Measurements from ENCODE around the gene MPHOSPH10. TPM values are rescaled to one million over a fixed set of nuclear protein-coding genes. Genes with fewer than 3 reads are reported as not detected.
A peak's percentile ranks its signal among the peaks of the same experiment; 100 is the strongest.
"Not testable (repeated sequence)": the region's sequence is repeated elsewhere in the genome, so short reads cannot be mapped to it uniquely, and the experiment has no call there.

The MPHOSPH10 gene, protein sequence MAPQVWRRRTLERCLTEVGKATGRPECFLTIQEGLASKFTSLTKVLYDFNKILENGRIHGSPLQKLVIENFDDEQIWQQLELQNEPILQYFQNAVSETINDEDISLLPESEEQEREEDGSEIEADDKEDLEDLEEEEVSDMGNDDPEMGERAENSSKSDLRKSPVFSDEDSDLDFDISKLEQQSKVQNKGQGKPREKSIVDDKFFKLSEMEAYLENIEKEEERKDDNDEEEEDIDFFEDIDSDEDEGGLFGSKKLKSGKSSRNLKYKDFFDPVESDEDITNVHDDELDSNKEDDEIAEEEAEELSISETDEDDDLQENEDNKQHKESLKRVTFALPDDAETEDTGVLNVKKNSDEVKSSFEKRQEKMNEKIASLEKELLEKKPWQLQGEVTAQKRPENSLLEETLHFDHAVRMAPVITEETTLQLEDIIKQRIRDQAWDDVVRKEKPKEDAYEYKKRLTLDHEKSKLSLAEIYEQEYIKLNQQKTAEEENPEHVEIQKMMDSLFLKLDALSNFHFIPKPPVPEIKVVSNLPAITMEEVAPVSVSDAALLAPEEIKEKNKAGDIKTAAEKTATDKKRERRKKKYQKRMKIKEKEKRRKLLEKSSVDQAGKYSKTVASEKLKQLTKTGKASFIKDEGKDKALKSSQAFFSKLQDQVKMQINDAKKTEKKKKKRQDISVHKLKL
- 10 to 100 TPM; 11.7 to 35.6 (median 25.8) TPM for total RNA-seq

DNA sequence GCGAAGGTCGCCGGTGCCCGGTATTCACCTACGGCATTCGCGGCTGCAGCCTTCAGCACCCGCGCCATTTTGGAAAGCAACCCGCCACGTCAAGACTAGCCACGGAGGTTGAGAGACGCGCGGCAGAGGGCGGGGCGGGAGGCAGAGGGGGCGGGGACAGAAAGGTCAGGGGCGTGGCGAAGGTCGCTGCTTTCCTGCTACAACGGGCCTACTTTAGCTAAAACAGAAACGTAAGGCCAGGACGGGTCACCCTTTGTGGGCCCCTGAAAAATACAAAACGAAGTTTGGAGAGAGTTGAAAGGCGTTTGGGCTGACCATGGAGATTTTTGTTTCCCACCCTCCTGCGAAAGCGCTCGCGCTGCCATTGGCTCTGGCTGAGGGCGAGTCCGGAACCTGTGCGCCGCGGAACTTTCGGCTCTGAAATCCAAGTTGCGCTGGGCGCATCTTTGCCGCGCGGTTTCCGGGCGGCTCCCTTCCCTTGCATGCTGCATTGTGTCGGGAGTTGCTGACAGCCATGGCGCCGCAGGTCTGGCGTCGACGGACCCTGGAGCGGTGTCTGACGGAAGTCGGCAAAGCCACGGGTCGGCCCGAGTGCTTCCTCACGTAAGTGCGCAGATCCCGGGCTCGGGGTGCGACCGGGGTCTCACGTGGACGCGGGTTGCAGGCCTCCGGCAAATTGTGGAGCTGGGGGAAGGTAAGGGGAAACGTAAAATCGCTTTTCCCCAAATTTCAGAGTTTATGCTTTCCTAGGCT lies at the start of gene MPHOSPH10, which contains the start of gene MCEE:
Gene MPHOSPH10, plus strand, starts transcription at position 483 of the 753 bp plus-strand sequence. Its CDS starts 32 bp downstream, at position 515.
Gene MCEE, minus strand, starts transcription at position 78 of the 753 bp plus-strand sequence. Its CDS starts 10 bp downstream, at position 68.
- WGBS, 2 donors = 0 to 1% methylated on average over 20 to 60 of the region's 67 CpGs
- no peaks in the 10 kb centered on the region for H3K9me3 ChIP-seq
- H3K4me3 ChIP-seq = peak within 1 kb of the TSS; percentile 71 to 97 (median 86)
- peak within 1 kb of the TSS; percentile 88 to 97 (median 90) for H3K27ac ChIP-seq
- peaks cover 25 to 40% (median 31%) of the 10 kb centered on the region in 4 donors for H3K4me1 ChIP-seq
- peaks cover 8 to 23% (median 10%) of the 10 kb centered on the region in 4 donors for H3K36me3 ChIP-seq
- no peaks in the 10 kb centered on the region for H3K27me3 ChIP-seq
- peak; percentile 99 for ATAC-seq (ENCODE audit: low FRiP score in 2 of 2)
- DNase-seq = peak; percentile 92 to 95
- TF ChIP-seq POLR2AphosphoS5 (IDR thresholded peaks at IDR 0.05) (peak; percentile 27 to 48), EP300 (IDR thresholded peaks at IDR 0.05) (peak in 1 of 4 donors; percentile 23), POLR2A (IDR thresholded peaks at IDR 0.05) (peak in 3 of 4 donors; percentile 27 to 69 (median 54))
- TF ChIP-seq, protein P1, sequence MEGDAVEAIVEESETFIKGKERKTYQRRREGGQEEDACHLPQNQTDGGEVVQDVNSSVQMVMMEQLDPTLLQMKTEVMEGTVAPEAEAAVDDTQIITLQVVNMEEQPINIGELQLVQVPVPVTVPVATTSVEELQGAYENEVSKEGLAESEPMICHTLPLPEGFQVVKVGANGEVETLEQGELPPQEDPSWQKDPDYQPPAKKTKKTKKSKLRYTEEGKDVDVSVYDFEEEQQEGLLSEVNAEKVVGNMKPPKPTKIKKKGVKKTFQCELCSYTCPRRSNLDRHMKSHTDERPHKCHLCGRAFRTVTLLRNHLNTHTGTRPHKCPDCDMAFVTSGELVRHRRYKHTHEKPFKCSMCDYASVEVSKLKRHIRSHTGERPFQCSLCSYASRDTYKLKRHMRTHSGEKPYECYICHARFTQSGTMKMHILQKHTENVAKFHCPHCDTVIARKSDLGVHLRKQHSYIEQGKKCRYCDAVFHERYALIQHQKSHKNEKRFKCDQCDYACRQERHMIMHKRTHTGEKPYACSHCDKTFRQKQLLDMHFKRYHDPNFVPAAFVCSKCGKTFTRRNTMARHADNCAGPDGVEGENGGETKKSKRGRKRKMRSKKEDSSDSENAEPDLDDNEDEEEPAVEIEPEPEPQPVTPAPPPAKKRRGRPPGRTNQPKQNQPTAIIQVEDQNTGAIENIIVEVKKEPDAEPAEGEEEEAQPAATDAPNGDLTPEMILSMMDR (IDR thresholded peaks at IDR 0.05) = peak in 1 of 6 experiments; percentile 1

DNA sequence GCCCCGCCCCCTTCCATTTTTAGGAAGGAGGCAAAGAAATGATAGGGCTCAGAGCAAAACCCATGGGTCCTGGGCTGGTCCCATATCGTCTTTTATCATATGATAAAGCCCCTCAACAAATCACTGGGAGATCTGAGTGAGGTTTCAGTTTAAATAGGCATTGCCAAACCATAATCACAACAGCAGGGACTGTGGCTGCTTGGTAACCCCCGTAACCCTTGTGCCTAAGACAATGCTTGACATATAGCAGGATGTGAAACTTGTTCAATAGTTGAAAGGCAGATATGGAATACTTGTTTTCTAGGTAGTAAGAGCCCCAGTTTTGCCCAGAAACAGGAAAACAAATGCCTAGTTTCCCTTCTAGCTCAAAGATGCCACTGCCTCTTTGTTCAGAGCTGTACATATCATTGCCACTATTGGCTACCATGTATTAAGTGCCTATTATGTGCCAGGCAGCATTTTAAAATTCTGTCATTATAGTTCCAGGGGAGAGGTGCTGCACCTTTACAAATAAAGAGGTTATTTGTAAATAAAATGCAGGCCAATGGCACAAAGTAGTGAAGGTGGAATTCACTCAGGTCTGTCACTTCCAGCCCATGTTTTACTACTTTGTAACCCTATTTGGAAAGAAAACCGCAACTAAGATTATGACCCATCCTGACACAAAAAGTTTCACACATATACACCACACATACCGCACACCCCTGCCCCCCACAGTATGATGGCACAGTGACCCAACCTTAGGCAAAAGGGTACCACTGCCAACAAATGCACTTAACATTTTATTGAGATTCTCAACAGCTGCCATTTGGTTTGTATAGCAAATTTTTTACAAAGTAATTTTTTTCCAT lies 47.8 kb upstream of the MPHOSPH10 start:
- no peaks in the 10 kb centered on the region for H3K9me3 ChIP-seq
- DNase-seq = no peak
- WGBS, 2 donors = 80 to 81% methylated on average over 5 of the region's 5 CpGs
- peaks cover 4 to 25% (median 13%) of the 10 kb centered on the region in 4 donors for H3K36me3 ChIP-seq
- H3K4me1 ChIP-seq = no peaks in the 10 kb centered on the region
- no peaks in the 10 kb centered on the region for H3K27me3 ChIP-seq
- no peak overlapping the region for H3K4me3 ChIP-seq
- TF ChIP-seq EP300 (IDR thresholded peaks at IDR 0.05) = no peak
- TF ChIP-seq POLR2A (IDR thresholded peaks at IDR 0.05) = no peak
- no peak for TF ChIP-seq POLR2AphosphoS5 (IDR thresholded peaks at IDR 0.05)
- TF ChIP-seq, protein P1 (IDR thresholded peaks at IDR 0.05) = no peak
- ATAC-seq (ENCODE audit: low FRiP score in 2 of 2) = no peak
- H3K27ac ChIP-seq = no peak overlapping the region

DNA sequence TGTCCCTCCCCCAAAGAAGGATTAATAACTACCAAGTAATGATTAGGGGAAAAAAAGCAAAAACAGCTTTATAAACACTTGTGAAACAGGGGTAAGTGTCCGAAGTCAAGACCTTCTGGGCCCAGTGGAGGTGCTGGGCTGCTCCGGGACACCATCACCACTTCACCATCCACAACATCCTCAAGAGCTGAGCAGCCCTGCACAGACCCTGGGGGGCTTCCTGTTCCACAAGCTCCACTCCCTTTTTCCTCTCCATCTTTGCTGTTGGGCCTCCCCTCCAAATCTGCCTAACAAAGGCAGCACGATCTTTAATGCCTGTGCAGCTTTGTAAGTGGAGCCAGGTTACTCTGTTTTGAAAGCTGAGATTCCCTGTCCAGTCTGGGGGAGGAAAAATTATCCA lies 47.1 kb upstream of the MPHOSPH10 start:
- not testable (repeated sequence) for H3K27me3 ChIP-seq, H3K4me1 ChIP-seq

DNA sequence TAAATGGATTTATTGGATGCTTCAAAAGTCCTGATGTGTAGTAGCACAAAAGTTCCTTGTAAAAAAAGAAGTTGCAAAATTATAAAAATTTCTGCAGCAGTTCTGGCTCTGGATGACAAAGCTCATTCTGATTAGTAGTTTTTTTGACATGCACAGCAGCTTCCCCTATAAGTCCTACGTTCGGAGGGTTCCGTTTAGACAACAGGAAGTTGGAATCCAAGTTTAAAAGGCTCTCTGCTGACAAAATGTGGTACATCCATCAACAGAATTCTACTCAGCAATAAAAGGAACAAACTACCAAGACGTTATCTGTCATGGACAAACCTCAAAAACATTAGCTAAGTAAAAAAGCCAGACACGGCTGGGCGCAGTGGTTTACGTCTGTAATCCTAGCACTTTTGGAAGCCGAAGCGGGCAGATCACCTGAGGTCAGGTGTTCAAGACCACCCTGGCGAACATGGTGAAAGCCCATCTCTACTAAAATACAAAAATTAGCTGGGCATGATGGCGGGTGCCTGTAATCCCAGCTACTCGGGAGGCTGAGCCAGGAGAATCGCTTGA lies 46.6 kb upstream of the MPHOSPH10 start:
- WGBS, 2 donors = 63 to 73% methylated on average over 10 of the region's 13 CpGs
- peak in 1 of 2 donors; percentile 67 for ATAC-seq (ENCODE audit: low FRiP score in 2 of 2)

More for the DNA sequence above, 47.1 kb upstream of the MPHOSPH10 start:
- WGBS, 2 donors = no CpG with 5 or more reads among the region's 3 CpGs
- ATAC-seq (ENCODE audit: low FRiP score in 2 of 2); H3K9me3 ChIP-seq; H3K4me3 ChIP-seq; DNase-seq; H3K27ac ChIP-seq: not testable (repeated sequence)
- peaks cover 0 to 19% (median 8%) of the 10 kb centered on the region in 4 donors for H3K36me3 ChIP-seq

DNA sequence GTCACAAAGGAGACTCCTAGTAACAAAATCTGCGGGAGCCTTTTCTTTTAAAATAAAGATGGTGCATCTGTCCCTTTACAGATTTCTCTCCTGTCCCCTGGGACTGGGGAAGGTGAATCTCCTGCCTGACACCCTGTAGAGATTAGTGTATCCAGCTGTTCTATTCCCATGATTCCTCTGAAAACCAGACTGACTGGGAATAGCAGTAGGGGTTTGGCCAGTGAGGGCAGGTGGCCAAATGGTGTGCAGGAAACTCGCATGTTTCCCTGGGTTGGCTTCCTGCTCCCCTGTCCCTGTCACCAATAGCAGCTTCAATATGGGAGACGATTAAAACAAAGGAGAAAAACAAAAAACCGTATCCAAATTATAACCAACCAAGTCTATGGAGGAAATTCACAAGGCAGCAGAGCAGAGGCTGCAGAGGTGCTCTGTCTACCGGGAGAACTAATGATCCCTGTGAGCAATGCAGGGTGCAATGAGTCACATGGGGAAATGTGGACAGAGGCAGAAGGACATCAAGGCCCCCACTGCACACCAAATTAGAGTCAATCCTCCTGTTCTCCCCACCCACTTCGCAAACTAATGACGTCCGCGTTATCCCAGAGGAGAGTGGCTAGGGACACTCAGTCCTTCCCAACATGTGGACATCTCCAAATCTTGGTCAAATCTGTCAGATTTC lies 45.0 kb upstream of the MPHOSPH10 start:
- not testable (repeated sequence) for H3K27me3 ChIP-seq; H3K4me3 ChIP-seq; H3K4me1 ChIP-seq; ATAC-seq (ENCODE audit: low FRiP score in 2 of 2); DNase-seq; H3K27ac ChIP-seq; H3K36me3 ChIP-seq; H3K9me3 ChIP-seq
- 62 to 67% methylated on average over 9 of the region's 9 CpGs for WGBS, 2 donors

More for the DNA sequence above, 46.6 kb upstream of the MPHOSPH10 start:
- H3K27ac ChIP-seq = peak overlapping the region in 2 of 4 donors; percentile 46 to 52
- H3K27me3 ChIP-seq, H3K4me3 ChIP-seq, H3K9me3 ChIP-seq, DNase-seq, H3K4me1 ChIP-seq: not testable (repeated sequence)
- H3K36me3 ChIP-seq = peaks cover 0 to 13% (median 3%) of the 10 kb centered on the region in 4 donors

DNA sequence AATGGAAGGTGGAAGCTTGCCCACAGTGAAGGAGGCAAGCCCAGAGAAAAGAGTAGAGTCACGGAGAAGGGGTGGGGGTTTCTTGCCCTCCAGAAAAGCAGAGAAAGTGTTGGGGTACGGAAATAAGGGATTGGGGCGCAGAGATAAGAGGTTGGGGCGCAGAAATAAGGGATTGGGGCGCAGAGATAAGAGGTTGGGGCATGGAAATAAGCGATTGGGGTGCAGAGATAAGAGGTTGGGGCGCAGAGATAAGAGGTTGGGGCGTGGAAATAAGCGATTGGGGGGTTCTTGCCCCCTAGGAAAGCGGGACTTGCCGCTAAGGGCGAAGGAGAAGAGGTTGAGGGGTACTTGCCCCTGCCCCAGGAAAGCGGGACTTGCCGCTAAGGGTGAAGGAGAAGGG lies 41.0 kb upstream of the MPHOSPH10 start:
- not testable (repeated sequence) for H3K4me1 ChIP-seq

DNA sequence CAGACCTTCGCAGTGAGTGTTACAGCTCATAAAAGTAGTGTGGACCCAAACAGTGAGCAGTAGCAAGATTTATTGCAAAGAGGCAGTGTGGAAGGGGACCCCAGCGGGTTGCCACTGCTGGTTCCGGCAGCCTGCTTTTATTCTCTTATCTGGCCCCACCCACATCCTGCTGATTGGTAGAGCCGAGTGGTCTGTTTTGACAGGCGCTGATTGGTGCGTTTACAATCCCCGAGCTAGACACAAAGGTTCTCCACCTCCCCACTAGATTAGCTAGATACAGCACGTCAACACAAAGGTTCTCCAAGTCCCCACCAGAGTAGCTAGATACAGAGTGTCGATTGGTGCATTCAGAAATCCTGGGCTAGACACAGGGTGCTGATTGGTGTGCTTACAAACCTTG lies 38.6 kb upstream of the MPHOSPH10 start:
- DNase-seq; H3K4me3 ChIP-seq; H3K4me1 ChIP-seq; H3K27me3 ChIP-seq; ATAC-seq (ENCODE audit: low FRiP score in 2 of 2); H3K36me3 ChIP-seq; H3K9me3 ChIP-seq; H3K27ac ChIP-seq: not testable (repeated sequence)
- WGBS, 2 donors = 75 to 83% methylated on average over 9 of the region's 9 CpGs

More for the DNA sequence above, 41.0 kb upstream of the MPHOSPH10 start:
- H3K27ac ChIP-seq; H3K36me3 ChIP-seq; H3K9me3 ChIP-seq; H3K27me3 ChIP-seq; ATAC-seq (ENCODE audit: low FRiP score in 2 of 2); H3K4me3 ChIP-seq; DNase-seq: not testable (repeated sequence)
- WGBS, 2 donors = 73 to 83% methylated on average over 14 of the region's 14 CpGs

DNA sequence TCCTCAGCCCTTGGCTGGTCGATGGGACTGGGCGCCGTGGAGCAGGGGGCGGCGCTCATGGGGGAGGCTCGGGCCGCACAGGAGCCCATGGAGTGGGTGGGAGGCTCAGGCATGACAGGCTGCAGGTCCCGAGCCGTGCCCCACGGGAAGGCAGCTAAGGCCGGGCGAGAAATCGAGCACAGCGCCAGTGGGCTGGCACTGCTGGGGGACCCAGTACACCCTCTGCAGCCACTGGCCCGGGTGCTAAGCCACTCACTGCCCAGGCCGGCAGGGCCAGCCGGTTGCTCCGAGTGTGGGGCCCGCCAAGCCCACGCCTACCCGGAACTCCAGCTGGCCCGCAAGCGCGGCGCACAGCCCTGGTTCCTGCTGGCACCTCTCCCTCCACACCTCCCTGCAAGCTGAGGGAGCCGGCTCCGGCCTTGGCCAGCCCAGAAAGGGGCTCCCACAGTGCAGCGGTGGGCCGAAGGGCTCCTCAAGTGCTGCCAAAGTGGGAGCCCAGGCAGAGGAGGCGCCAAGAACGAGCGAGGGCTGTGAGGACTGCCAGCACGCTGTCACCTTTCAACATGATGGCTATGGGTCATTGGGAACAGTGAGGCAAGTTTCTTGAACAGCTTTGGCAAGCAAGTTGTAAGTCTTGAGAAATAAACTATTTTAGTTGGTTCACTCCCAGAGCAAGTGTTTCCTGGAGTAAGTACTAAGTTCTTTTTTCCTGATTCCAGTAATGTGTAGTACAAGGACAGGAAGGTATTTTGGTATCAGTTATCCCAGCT lies 37.8 kb upstream of the MPHOSPH10 start:
- DNase-seq = peak in 1 of 2 donors; percentile 74

More for the DNA sequence above, 37.8 kb upstream of the MPHOSPH10 start:
- H3K4me1 ChIP-seq; H3K9me3 ChIP-seq; H3K27me3 ChIP-seq; H3K27ac ChIP-seq; ATAC-seq (ENCODE audit: low FRiP score in 2 of 2); H3K36me3 ChIP-seq; H3K4me3 ChIP-seq: not testable (repeated sequence)
- 92% methylated on average over 6 to 31 of the region's 33 CpGs for WGBS, 2 donors
